Adipocyte (in vitro differentiated cells): ENCODE data around the gene MRE11.
"Not testable (repeated sequence)": the region's sequence is repeated elsewhere in the genome, so short reads cannot be mapped to it uniquely, and the experiment has no call there.

Experiments
- DNase-seq: peaks from one replicate; pipeline ENCODE4 v3.0.0-alpha.2; 2015; ENCODE audit warnings: low read depth
- H3K27me3 ChIP-seq: replicated peaks from 2 replicates; pipeline ENCODE4 v1.7.0; 2013; ENCODE audit warnings: mild to moderate bottlenecking, low read length, moderate library complexity; ENCODE audit not compliant: control insufficient read depth, insufficient read depth
- H3K36me3 ChIP-seq: 2 replicates; pipeline ENCODE4 v1.7.0; 2013; ENCODE audit warnings: low read length, mild to moderate bottlenecking, moderate library complexity; ENCODE audit not compliant: control insufficient read depth, insufficient read depth, severe bottlenecking
- H3K4me1 ChIP-seq: 2 replicates; pipeline ENCODE4 v1.7.0; 2013; ENCODE audit warnings: mild to moderate bottlenecking, low read length, moderate library complexity; ENCODE audit not compliant: control insufficient read depth, insufficient read depth
- H3K4me3 ChIP-seq: 2 replicates; pipeline ENCODE4 v1.7.0; 2013; ENCODE audit warnings: mild to moderate bottlenecking, low read length, moderate library complexity
- H3K9ac ChIP-seq: 2 replicates; pipeline ENCODE4 v1.7.0; 2013; ENCODE audit warnings: mild to moderate bottlenecking, low read length, moderate library complexity
- H3K9me3 ChIP-seq: 2 replicates; pipeline ENCODE4 v1.7.0; 2013; ENCODE audit warnings: mild to moderate bottlenecking, low read length, moderate library complexity; ENCODE audit not compliant: control insufficient read depth

The MRE11 gene

GRCh38 chr11:94417386-94417987 lies 76.2 kb downstream of the MRE11 start:
- DNase-seq = peak; percentile 82
- Histone ChIP-seq H3K9me3 (no peaks in the 10 kb centered on the region), H3K9ac (no peak overlapping the region), H3K4me1 (no peaks in the 10 kb centered on the region), H3K27me3 (no peaks in the 10 kb centered on the region), H3K4me3 (no peak overlapping the region), H3K36me3 (peaks cover 6% of the 10 kb centered on the region)

DNA sequence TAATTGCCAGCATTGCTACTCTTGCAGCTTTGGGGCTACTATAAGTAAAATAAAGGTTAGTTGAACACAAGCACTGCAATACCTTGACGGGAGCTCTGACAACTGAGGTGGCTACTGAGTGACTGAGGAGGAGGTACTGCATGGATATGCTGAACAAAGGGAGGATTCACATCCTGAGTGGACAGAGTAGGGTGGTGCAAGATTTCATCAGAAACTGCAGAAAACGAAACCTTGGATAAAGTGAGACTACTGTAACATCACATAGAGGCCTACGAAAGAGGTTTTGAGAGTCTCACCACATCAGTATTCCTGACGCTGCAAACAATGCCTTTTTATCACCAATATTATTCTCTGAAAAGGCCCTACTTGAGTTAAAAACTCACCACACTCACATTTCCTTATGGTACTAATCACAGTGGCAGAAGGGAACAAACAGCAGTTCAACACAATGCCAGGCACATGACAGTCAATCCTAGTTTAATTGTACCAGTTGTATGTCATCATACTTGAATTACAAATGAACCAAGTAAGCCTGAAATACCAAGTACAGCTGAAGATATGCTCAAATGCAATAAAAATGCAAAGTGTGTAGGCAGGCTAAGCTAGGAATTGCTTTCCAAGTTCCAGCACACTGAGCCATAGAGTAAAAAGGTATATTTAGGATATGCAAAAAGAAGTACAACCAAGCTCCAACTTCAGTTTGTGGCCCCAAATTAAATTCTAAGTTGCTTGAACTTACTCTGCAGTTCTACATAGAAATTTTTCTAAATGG lies 88.4 kb downstream of the MRE11 start:
- H3K9ac ChIP-seq = no peak overlapping the region
- H3K36me3 ChIP-seq = no peaks in the 10 kb centered on the region
- H3K4me1 ChIP-seq = peaks cover 10% of the 10 kb centered on the region
- peaks cover 8% of the 10 kb centered on the region for H3K27me3 ChIP-seq
- H3K9me3 ChIP-seq = no peaks in the 10 kb centered on the region
- DNase-seq = peak; percentile 15
- no peak overlapping the region for H3K4me3 ChIP-seq

DNA sequence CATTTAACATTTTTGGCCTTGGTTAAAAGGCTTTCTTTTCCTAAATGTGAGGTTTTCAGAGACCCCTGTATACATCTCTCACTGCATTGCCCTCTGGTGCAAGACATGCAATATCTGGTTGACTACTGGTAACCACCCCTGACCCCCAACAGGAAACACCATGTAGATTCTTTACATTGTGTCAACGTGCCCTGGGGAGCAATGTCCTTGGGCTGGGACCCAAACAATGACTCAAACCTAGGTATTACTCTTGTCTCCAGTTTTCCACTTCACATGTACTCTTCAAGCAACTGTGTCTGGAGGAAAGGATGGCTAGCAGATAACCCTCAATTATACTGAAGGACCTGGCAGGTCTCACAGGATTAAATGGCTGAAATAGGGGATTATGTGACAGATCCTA lies 91.3 kb downstream of the MRE11 start:
- Histone ChIP-seq H3K27me3 (peaks cover 35% of the 10 kb centered on the region), H3K4me1 (peaks cover 10% of the 10 kb centered on the region), H3K9me3 (no peaks in the 10 kb centered on the region), H3K4me3 (no peak overlapping the region), H3K36me3 (no peaks in the 10 kb centered on the region), H3K9ac (no peak overlapping the region)
- DNase-seq = no peak

- Histone ChIP-seq H3K4me1 (peaks cover 10% of the 10 kb centered on the region), H3K4me3 (peak overlapping the region; percentile 78), H3K36me3 (no peaks in the 10 kb centered on the region), H3K9ac (no peak overlapping the region), H3K9me3 (no peaks in the 10 kb centered on the region), H3K27me3 (peaks cover 35% of the 10 kb centered on the region)
- DNase-seq = no peak
Observed at GRCh38 chr11:94401773-94402265, 91.8 kb downstream of the MRE11 start.

- peak; percentile 39 for DNase-seq
- no peaks in the 10 kb centered on the region for H3K9me3 ChIP-seq
- H3K36me3 ChIP-seq = no peaks in the 10 kb centered on the region
- H3K27me3 ChIP-seq = peaks cover 35% of the 10 kb centered on the region
- no peak within 1 kb of the TSS for H3K9ac ChIP-seq
- H3K4me1 ChIP-seq = peaks cover 10% of the 10 kb centered on the region
- peak within 1 kb of the TSS; percentile 78 for H3K4me3 ChIP-seq
Observed at GRCh38 chr11:94400839-94401772, 92.5 kb downstream of the MRE11 start, which contains the start of gene GPR83. Gene GPR83 (minus strand): TSS chr11:94401419. CDS start chr11:94401247, 172 bp downstream.

- DNase-seq = no peak
- Histone ChIP-seq H3K9ac (no peak overlapping the region), H3K4me3 (peak overlapping the region; percentile 78), H3K4me1 (peaks cover 10% of the 10 kb centered on the region), H3K36me3 (no peaks in the 10 kb centered on the region), H3K9me3 (no peaks in the 10 kb centered on the region), H3K27me3 (peaks cover 35% of the 10 kb centered on the region)
Observed at GRCh38 chr11:94400457-94400838, 93.2 kb downstream of the MRE11 start.

- no peak overlapping the region for H3K9ac ChIP-seq
- DNase-seq = no peak
Observed at GRCh38 chr11:94400050-94400449, 93.6 kb downstream of the MRE11 start.

DNA sequence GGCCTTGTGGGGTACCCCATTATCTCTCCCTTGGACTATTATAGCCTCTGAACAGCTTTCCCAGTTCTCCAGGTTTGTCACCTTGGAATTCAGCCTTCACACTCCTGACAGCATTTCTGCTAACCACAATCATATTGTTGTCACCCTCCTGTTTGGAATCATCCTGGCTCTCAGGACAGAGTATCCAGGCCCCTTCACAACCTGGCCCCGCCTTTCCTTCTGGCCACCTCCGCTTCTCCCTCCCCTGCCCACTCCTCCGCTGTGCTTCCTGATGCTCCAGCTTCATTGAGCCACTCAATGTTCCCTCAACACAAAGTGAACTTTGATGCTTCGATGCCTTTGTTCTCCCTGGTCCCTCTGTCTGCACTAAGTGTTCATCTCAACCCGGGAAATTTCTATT lies 95.5 kb downstream of the MRE11 start:
- Histone ChIP-seq H3K27me3 (peaks cover 35% of the 10 kb centered on the region), H3K9me3 (no peaks in the 10 kb centered on the region), H3K4me1 (peaks cover 10% of the 10 kb centered on the region), H3K4me3 (no peak overlapping the region), H3K36me3 (no peaks in the 10 kb centered on the region), H3K9ac (no peak overlapping the region)
- DNase-seq = no peak

More at GRCh38 chr11:94400050-94400449, 93.6 kb downstream of the MRE11 start:
- H3K9me3 ChIP-seq = no peaks in the 10 kb centered on the region
- H3K4me3 ChIP-seq = no peak overlapping the region
- no peaks in the 10 kb centered on the region for H3K36me3 ChIP-seq
- peaks cover 35% of the 10 kb centered on the region for H3K27me3 ChIP-seq
- peaks cover 10% of the 10 kb centered on the region for H3K4me1 ChIP-seq

GRCh38 chr11:94396282-94396681 lies 97.4 kb downstream of the MRE11 start:
- Histone ChIP-seq H3K9me3 (no peaks in the 10 kb centered on the region), H3K36me3 (no peaks in the 10 kb centered on the region), H3K9ac (no peak overlapping the region), H3K4me3 (no peak overlapping the region), H3K4me1 (peaks cover 5% of the 10 kb centered on the region), H3K27me3 (peaks cover 35% of the 10 kb centered on the region)
- no peak for DNase-seq

DNA sequence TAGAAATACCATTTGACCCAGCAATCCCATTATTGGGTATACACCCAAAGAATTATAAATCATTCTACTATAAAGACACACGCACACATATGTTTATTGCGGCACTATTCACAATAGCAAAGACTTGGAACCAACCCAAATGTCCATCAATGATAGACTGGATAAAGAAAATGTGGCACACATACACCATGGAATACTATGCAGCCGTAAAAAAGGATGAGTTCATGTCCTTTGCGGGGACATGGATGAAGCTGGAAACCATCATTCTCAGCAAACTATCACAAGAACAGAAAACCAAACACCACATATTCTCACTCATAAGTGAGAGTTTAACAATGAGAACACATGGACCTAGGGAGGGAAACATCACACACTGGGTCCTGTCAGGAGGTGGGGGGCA lies 101.7 kb downstream of the MRE11 start:
- not testable (repeated sequence) for H3K4me1 ChIP-seq, H3K9me3 ChIP-seq, H3K4me3 ChIP-seq, H3K27me3 ChIP-seq, H3K36me3 ChIP-seq, DNase-seq, H3K9ac ChIP-seq

- no peaks in the 10 kb centered on the region for H3K36me3 ChIP-seq
- no peaks in the 10 kb centered on the region for H3K4me1 ChIP-seq
- no peaks in the 10 kb centered on the region for H3K27me3 ChIP-seq
Observed at GRCh38 chr11:94379613-94380012, 114.0 kb downstream of the MRE11 start.

More at GRCh38 chr11:94379613-94380012, 114.0 kb downstream of the MRE11 start:
- no peak overlapping the region for H3K9ac ChIP-seq
- no peak for DNase-seq
- H3K9me3 ChIP-seq = no peaks in the 10 kb centered on the region
- H3K4me3 ChIP-seq = no peak overlapping the region
